Adrenal gland (tissue), 12 donors: ENCODE results near the gene DCXR. TPM values are rescaled to one million over a fixed set of nuclear protein-coding genes. Genes with fewer than 3 reads are reported as not detected.

Source experiments
- DNase-seq, 7 donors: peaks; one replicate each; pipeline ENCODE4 v3.0.0-alpha.2; 2019 to 2020
- H3K27ac ChIP-seq, 5 donors: fragments of 200-600 bp; sonication (generic) in 4 of 5; 1 replicate in 3 of 5; 2 replicates in 2 of 5; pipeline versions ENCODE4 v1.5.1 to v1.8.0; 2016 to 2020; ENCODE audit warnings: mild to moderate bottlenecking in 1 of 5
- H3K27me3 ChIP-seq: fragments of 200-600 bp; 2 replicates; pipeline ENCODE4 v1.8.0; 2021
- H3K36me3 ChIP-seq, 2 donors: fragments of 200-600 bp; replicated peaks in 1 of 2; 1 replicate in 1 of 2; 2 replicates in 1 of 2; pipeline versions ENCODE4 v1.5.1 to v1.8.0; 2018 to 2022
- H3K4me1 ChIP-seq, 2 donors: fragments of 200-600 bp; replicated peaks in 1 of 2; 1 replicate in 1 of 2; 2 replicates in 1 of 2; pipeline versions ENCODE4 v1.5.1 to v1.8.0; 2018 to 2021
- H3K4me3 ChIP-seq, 4 donors: fragments of 200-600 bp; sonication (generic) in 3 of 4; one replicate each; pipeline ENCODE4 v1.5.1; 2016 to 2018
- H3K9me3 ChIP-seq, 3 donors: fragments of 200-600 bp; sonication (generic) in 1 of 3; replicated peaks in 1 of 3; 1 replicate in 2 of 3; 2 replicates in 1 of 3; pipeline versions ENCODE4 v1.5.1 to v1.8.0; 2016 to 2021
- POLR2A ChIP-seq, 2 donors: fragments of 450-650 bp; IDR thresholded peaks; one replicate each; pipeline ENCODE4 v1.6.1; 2017; ENCODE audit warnings: antibody characterized with exemption in 2 of 2, mild to moderate bottlenecking in 2 of 2, moderate library complexity in 1 of 2
- WGBS, 4 donors: extraction: QIAGEN DNeasy Blood & Tissue Kit in 2 of 4; methylation state at CpG; one replicate each; pipeline versions ENCODE4 v1.1.5 to v1.1.7; 2013 to 2017; 5-methylcytosine and 5-hydroxymethylcytosine counted together
- intact Hi-C, 2 donors: fragments of 100-400 bp; cut with DNase I; formaldehyde crosslinking; loops; one replicate each; pipeline versions ENCODE4 v1.14.1 to v1.15.0; 2022 to 2023
- polyA plus RNA-seq, 3 donors: library from polyadenylated mRNA; stranded (reverse); fragments of 200-250 nt in 2 of 3; fragments of 350-450 nt in 1 of 3; fragmentation: Illumina TruSeq in 1 of 3; extraction: RNeasy Lipid Tissue Mini Kit (QIAGEN cat#74804) in 1 of 3; gene quantifications; one replicate each; pipeline ENCODE4 v1.2.3, GENCODE V29; 2013 to 2014
- total RNA-seq, 9 donors: library from RNA; depleted of rRNA in 4 of 9; stranded (reverse); fragments of >200 nt in 4 of 9; fragments of 120-200 nt in 1 of 9; fragmentation: NEBNext Ultra II Directional in 1 of 9; extraction: Animal tissue kit (Norgen Biotek cat#: 25700) in 1 of 9; gene quantifications; one replicate each; pipeline versions ENCODE4 v1.1.0 to v1.2.4, GENCODE V29; 2013 to 2023
- TF ChIP-seq, protein P1 (sequence below), 6 experiments: fragments of 450-650 bp in 4 of 6; fragments of 200-600 bp in 2 of 6; sonication (generic) in 1 of 6; IDR thresholded peaks; 1 replicate in 5 of 6; 2 replicates in 1 of 6; pipeline versions ENCODE4 v1.5.1 to v1.8.0; 2016 to 2021; ENCODE audit warnings: antibody characterized with exemption in 6 of 6, mild to moderate bottlenecking in 2 of 6, moderate library complexity in 1 of 6
- donor health status: healthy with polysubstance abuse.
- donor health status: Bipolar disorder and iron deficiency.
- donor health status: DM: yes; HTN: yes; CAD: no.
- donor health status: DM: no; HTN: no; CAD: no.
- donor health status: DM: no; HTN: no; CAD: no.
- donor health status: DM: yes; HTN: yes; CAD: no.

DCXR gene
- total and polyA plus RNA-seq, 12 donors: 66.9 to 183 (median 104) TPM

DNA sequence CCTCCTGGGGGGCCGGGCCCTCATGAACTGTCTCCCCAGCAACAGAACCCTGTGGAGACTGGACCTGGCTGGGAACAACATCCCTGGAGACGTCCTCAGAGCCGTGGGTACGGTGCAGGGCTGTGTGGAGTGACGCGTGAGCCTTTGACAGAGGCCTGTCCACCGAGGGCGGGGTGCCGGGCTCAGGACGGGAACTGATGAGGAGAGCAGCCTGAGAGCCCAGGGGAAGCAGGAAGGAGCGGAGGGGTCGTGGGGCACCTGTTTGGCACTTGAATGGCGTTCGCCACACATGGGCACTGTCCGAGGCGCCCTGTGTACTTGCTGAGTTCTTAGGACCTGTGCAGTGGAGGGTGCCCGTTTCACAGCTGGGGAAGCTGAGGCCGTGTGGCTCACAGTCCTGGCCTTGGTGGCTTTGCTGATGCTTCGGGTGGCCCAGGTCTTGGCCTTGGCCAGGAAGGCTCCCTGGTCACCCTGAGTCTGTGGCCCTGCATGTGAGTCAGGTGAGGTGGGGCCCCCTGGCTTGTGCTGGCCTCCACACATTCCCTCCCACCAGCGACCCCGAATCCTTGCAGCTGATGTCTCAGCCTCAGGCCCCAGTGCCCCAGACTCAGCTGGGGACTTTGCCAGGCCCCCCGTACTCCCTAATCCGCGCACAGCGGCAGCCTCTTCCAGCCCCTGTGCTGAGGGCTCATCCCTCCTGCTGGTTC lies 11.9 kb downstream of the DCXR start:
- Histone ChIP-seq H3K4me3 (no peak overlapping the region), H3K36me3 (no peaks in the 10 kb centered on the region), H3K4me1 (peaks cover 21 to 32% of the 10 kb centered on the region in 2 donors), H3K27ac (no peak overlapping the region), H3K9me3 (no peaks in the 10 kb centered on the region), H3K27me3 (no peaks in the 10 kb centered on the region)
- no peak for DNase-seq
- 88 to 95% (median 91%) methylated on average over 7 to 25 of the region's 25 CpGs for WGBS, 4 donors
- TF ChIP-seq POLR2A (IDR thresholded peaks at IDR 0.05): no peak
- TF ChIP-seq, protein P1, sequence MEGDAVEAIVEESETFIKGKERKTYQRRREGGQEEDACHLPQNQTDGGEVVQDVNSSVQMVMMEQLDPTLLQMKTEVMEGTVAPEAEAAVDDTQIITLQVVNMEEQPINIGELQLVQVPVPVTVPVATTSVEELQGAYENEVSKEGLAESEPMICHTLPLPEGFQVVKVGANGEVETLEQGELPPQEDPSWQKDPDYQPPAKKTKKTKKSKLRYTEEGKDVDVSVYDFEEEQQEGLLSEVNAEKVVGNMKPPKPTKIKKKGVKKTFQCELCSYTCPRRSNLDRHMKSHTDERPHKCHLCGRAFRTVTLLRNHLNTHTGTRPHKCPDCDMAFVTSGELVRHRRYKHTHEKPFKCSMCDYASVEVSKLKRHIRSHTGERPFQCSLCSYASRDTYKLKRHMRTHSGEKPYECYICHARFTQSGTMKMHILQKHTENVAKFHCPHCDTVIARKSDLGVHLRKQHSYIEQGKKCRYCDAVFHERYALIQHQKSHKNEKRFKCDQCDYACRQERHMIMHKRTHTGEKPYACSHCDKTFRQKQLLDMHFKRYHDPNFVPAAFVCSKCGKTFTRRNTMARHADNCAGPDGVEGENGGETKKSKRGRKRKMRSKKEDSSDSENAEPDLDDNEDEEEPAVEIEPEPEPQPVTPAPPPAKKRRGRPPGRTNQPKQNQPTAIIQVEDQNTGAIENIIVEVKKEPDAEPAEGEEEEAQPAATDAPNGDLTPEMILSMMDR (IDR thresholded peaks at IDR 0.05): no peak
- intact Hi-C loops: loop anchor here (5.0 to 10.0 kb wide), 2 partner anchors 127 to 269 kb away; no protein-coding TSS in a partner anchor

DNA sequence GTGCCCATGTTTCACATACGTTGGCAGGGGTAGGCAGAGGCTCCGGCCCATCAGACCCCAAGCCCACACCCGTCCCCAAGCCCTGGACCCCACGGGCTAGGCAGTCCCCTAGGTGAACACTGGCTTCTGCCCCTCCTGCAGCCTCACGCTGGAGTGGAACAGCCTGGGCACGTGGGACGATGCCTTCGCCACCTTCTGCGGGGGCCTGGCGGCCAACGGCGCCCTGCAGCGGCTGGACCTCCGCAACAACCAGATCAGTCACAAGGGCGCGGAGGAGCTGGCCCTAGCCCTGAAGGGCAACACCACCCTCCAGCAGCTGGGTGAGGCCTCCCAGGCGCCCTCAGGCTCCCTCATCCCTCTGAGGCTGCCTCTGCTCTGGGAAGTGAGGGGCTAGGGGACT lies 12.6 kb downstream of the DCXR start:
- no peak overlapping the region for H3K27ac ChIP-seq
- no peak for DNase-seq
- no peak overlapping the region for H3K4me3 ChIP-seq
- H3K9me3 ChIP-seq: no peaks in the 10 kb centered on the region
- WGBS, 4 donors: 81 to 97% (median 91%) methylated on average over 2 to 17 of the region's 17 CpGs
- H3K36me3 ChIP-seq: no peaks in the 10 kb centered on the region
- intact Hi-C loops: loop anchor here (5.0 to 10.0 kb wide), 2 partner anchors 127 to 270 kb away; no protein-coding TSS in a partner anchor
- peaks cover 21 to 27% of the 10 kb centered on the region in 2 donors for H3K4me1 ChIP-seq
- TF ChIP-seq, protein P1 (IDR thresholded peaks at IDR 0.05): no peak
- no peak for TF ChIP-seq POLR2A (IDR thresholded peaks at IDR 0.05)
- H3K27me3 ChIP-seq: no peaks in the 10 kb centered on the region

DNA sequence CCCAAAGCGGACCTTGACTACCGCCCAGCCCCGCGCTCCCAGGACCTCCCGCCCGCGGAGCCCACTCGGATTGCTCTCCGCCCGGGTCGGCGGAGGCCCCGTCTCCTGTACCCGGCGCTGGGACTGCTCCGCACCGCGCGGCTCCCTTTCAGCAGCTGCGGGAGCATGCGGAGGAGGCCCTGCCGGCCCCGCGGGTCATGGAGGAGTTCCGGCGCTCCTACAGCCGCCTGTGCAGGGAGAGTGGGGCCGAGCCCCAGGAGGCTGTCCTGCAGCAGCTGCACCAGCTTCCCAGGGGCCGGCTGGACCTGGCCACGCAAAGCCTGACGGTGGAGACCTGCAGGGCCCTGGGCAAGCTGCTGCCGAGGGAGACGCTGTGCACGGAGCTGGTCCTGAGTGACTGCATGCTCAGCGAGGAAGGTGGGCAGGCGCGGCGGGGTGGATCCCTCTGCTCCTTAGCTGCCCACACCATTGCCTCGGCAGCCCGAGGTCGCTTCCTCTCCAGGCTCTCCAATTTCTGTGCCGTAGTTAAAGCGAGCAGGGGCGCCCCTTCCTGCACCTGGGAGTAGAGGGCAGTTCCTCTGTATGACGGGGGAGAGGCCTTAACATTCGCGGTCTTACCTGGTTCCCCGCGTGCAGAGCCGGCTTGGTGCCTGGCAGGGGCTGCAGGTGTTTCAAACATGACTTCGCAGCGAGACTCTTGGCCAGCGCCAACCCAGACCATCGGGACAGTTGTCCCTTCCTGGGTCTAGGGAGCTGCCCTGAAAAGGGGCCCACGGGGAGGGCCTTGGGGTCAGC lies 13.9 kb downstream of the DCXR start:
- DNase-seq: no peak
- WGBS, 4 donors: 11 to 28% (median 19%) methylated on average over 11 to 55 of the region's 55 CpGs
- Histone ChIP-seq H3K27me3 (no peaks in the 10 kb centered on the region), H3K4me3 (peak overlapping the region in 2 of 4 donors; percentile 51 to 81), H3K27ac (peak overlapping the region in 1 of 5 donors; percentile 27), H3K36me3 (no peaks in the 10 kb centered on the region), H3K9me3 (no peaks in the 10 kb centered on the region), H3K4me1 (peaks cover 21 to 27% of the 10 kb centered on the region in 2 donors)
- TF ChIP-seq POLR2A (IDR thresholded peaks at IDR 0.05): no peak
- TF ChIP-seq, protein P1 (IDR thresholded peaks at IDR 0.05): no peak
- intact Hi-C loops: loop anchor here in 1 of 2 donors (10.0 kb wide), 1 partner anchor 271 kb away; no protein-coding TSS in a partner anchor

DNA sequence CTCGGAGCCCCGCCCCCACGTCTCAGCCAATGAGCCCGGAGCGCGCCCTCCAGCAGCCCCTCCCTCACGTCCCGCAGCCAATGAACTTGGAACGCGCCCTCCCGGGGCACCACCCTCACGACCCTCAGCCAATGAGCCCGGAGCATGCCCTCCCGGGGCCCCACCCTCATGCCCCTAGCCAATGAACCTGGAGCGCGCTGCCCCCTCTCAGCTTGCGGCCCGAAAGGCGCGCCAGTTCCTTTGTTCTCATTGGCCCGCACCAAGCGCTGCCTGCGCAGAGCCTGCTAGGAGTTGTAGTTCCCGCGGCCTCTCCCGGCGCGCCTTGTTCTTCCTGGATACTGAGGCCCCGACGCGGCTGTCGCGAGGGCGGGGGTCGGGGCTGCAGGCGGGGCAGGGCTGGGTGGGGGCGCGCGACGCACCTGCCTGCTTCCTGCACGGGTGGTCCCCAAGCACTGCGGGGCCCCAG lies 14.5 kb downstream of the DCXR start, which contains the start of gene LRRC45:
Gene LRRC45, plus strand, starts transcription at position 325 of the 466 bp plus-strand sequence. CDS start 339 bp downstream, outside the sequence.
- Histone ChIP-seq H3K4me1 (peaks cover 21 to 27% of the 10 kb centered on the region in 2 donors), H3K27ac (peak within 1 kb of the TSS in 2 of 5 donors; percentile 34 to 86), H3K9me3 (no peaks in the 10 kb centered on the region), H3K36me3 (no peaks in the 10 kb centered on the region), H3K4me3 (peak within 1 kb of the TSS; percentile 37 to 81 (median 46)), H3K27me3 (no peaks in the 10 kb centered on the region)
- TF ChIP-seq, protein P1 (IDR thresholded peaks at IDR 0.05): no peak
- TF ChIP-seq POLR2A (IDR thresholded peaks at IDR 0.05): no peak
- intact Hi-C loops: loop anchor here in 1 of 2 donors (10.0 kb wide), 1 partner anchor 272 kb away; no protein-coding TSS in a partner anchor
- WGBS, 4 donors: 0 to 1% (median 1%) methylated on average over 17 to 42 of the region's 42 CpGs
- peak; percentile 100 for DNase-seq
